ENCODE results near the gene ENC1. TPM values are rescaled to one million over a fixed set of nuclear protein-coding genes. Genes with fewer than 3 reads are reported as not detected.

Gene ENC1
- total RNA-seq, 4 donors from 2014 or later: 2.8 to 20.4 (median 6.9) TPM

DNA sequence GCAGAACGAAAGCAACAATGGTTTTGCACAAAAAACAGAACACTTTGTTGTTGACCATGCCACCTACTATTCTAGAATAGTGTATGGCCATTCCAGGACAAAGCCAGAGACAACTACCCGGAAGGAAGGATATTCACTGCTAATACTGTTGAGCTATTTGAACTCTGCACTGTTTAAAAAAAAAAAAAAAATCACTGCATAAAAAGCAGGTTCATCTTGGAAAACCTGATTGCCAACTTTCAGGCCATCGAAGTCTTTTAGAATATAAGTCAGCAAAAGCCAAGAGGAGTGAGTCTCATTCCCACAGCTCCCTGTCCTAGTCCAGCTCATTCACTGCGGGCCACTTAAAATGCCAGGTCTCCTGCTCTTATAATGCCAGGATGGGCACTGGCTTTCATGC is 4.0 kb downstream of the ENC1 start:
- TF ChIP-seq, protein P1, sequence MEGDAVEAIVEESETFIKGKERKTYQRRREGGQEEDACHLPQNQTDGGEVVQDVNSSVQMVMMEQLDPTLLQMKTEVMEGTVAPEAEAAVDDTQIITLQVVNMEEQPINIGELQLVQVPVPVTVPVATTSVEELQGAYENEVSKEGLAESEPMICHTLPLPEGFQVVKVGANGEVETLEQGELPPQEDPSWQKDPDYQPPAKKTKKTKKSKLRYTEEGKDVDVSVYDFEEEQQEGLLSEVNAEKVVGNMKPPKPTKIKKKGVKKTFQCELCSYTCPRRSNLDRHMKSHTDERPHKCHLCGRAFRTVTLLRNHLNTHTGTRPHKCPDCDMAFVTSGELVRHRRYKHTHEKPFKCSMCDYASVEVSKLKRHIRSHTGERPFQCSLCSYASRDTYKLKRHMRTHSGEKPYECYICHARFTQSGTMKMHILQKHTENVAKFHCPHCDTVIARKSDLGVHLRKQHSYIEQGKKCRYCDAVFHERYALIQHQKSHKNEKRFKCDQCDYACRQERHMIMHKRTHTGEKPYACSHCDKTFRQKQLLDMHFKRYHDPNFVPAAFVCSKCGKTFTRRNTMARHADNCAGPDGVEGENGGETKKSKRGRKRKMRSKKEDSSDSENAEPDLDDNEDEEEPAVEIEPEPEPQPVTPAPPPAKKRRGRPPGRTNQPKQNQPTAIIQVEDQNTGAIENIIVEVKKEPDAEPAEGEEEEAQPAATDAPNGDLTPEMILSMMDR (IDR thresholded peaks at IDR 0.05; ENCODE audit: low read depth): no peak

DNA sequence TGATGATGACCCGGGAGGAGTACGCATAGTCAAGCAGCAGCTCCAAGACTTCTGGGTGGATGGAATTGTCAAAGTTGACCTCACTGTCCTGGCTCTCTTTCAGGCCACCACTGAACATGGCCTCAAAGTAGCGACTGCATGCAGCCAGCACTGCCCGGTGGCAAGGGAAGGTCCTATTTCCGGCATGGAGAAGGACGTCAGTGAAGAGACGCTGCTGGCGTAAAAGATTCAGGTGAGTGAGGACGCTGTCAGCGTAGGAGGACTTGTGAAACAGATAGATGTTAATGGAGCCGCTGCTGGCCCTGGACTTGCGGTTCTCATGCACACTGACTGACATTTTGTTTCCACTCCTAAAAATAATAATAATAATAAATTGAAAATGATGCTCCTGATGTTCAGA is 4.4 kb downstream of the ENC1 start:
- TF ChIP-seq, protein P1 (IDR thresholded peaks at IDR 0.05; ENCODE audit: low read depth): no peak

DNA sequence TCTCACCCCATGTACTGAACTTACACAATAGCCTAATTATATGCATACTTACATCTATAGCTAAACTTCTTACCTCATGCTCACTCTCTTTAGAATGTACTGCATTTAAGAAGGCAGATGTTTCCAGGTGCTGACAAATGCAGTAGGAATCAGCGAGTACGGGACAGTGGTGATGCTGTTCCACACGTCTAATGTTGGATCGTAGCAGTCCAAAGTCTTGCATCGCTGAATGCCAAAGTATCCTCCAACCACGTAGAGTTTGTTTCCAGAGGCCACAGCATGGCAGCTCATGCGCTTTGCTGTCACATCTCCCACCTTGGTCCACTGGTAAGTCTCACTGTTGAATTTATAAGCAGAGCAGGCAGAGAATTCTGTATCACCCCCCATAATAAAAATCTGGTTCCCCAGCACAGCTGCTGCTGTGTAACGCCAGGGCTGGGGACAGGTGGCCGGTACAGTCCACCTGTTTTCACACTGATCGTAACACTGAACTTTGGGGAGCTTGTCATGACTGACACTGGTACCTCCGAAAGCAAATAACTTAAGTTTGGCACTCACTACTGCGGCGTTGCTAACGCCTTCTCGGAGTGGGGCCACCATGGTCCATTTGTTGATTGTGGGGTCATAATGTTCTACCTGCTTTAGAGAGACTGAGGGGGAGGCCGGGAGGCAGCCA is 5.8 kb downstream of the ENC1 start:
- TF ChIP-seq, protein P1 (IDR thresholded peaks at IDR 0.05; ENCODE audit: low read depth): no peak

DNA sequence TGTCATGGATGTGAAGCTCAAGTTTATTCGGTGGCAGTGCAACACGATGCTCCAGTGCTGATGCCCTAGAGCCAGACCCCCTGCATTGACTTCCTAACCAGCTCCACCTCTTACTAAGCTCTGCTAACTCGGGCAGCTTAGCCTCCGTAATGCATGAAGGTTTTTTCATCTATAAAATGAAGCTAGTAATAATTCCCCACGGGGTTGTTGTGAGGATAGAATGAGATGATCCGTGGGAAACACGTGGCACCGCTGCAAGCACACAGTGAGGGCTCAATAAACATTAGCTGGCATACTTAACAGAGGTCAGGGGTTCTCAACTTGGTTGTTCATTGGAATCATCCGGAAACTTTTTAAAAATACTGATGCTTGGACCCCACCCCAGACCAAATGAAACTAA is 6.8 kb downstream of the ENC1 start:
- TF ChIP-seq, protein P1 (IDR thresholded peaks at IDR 0.05; ENCODE audit: low read depth): no peak

DNA sequence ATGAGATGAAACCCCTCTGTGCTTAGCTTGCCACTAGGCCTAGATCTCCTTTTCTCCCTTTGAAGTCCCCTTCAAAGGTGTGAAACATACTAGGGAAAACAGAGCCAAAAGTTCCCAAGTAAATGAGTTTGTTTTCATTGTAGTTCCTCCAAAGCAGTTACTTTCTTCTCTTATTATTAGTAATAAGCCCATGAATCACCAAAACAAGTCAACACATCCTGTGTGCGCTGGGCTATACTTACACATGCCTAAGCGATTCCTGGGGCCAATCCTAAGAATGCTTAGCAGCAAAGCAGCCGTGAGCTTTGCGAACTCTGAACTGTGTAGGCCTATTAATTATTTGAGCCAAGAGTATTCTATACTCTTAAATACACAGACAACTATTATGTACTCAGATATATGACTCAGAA is 7.6 kb downstream of the ENC1 start:
- TF ChIP-seq, protein P1 (IDR thresholded peaks at IDR 0.05; ENCODE audit: low read depth): no peak

DNA sequence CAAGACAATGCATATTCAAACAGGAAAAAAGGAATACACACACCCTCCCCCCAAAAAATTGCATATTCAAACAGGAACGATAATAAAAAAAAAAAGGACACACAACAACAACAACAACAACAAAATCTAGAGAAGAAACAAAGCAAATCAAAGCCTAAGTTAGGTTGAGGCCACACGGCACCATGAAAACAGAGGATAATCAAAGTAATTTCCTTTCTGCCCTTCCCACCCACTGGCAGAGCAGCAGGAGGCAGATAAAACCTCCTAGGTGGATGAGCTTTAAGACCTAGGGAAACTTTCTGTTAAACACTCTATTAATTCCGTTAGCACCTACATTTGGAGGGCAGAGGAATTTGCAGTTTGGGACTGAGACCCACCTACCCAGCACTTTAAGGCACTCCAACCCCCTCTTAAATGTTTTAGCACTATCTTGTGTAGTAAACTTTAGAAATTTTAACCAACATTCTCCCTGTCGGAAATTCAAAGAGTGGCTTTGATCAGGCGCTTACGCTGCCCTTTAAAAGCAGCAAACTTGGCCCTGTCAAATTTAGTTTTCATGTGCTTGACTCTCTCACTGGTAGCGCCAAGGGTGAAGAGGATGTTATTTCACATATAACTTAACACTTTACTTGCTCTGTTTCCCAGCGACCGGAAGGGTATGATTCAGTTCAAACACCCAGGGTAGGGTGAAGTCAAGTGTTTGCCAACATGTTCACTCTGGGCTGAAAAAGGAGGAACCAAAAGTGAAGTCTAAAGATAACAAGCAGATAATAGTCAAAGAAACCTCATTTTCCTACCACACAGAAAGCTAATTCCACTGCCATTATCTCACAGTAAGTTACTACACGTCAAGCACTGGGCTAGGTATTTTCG is 9.2 kb downstream of the ENC1 start:
- TF ChIP-seq, protein P1 (IDR thresholded peaks at IDR 0.05; ENCODE audit: low read depth): no peak

DNA sequence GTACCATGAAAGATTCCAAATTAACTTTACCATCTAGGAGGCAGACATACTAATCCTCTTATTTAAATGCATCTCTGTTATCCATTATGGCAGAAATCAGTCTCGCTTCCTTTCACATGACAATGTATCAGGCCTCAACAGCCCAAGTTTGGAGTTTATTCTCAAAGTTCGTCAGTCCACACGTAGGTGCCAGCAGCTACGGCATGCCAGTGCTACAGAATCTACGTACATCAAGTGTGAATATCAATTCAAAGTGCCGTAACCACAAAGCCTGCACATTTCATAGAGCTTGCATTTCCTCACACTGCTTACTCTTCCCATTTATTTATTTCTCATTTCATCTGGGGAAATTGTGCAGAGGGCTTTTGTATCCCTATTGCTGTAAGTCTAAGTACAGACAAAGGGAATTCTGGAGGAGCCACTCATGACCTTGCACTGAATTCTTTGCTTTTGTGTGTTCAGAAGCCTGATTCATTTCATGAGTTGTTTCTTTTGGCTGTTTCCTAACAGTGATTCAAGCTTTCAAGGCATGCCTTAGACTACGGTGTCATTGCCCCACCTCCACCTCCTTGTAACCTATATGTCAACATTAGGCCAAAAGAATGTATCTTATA is 10.0 kb downstream of the ENC1 start:
- TF ChIP-seq, protein P1 (IDR thresholded peaks at IDR 0.05; ENCODE audit: low read depth): no peak
